Thyroid gland (tissue), 4 donors: Measurements from ENCODE around the gene THAP7.

Experiments used
- POLR2A ChIP-seq, 2 donors: fragments of 450-650 bp; IDR thresholded peaks; one replicate each; pipeline ENCODE4 v1.6.1; 2017; ENCODE audit warnings: antibody characterized with exemption in 2 of 2, mild to moderate bottlenecking in 2 of 2, moderate library complexity in 1 of 2
- TF ChIP-seq, protein P1 (sequence below), 6 experiments: fragments of 200-600 bp in 3 of 6; fragments of 450-650 bp in 3 of 6; sonication (generic) in 3 of 6; IDR thresholded peaks; one replicate each; pipeline ENCODE4 v1.5.1; 2016 to 2019; ENCODE audit warnings: antibody characterized with exemption in 6 of 6, mild to moderate bottlenecking in 2 of 6, inconsistent platforms in 1 of 6, moderate library complexity in 1 of 6

DNA sequence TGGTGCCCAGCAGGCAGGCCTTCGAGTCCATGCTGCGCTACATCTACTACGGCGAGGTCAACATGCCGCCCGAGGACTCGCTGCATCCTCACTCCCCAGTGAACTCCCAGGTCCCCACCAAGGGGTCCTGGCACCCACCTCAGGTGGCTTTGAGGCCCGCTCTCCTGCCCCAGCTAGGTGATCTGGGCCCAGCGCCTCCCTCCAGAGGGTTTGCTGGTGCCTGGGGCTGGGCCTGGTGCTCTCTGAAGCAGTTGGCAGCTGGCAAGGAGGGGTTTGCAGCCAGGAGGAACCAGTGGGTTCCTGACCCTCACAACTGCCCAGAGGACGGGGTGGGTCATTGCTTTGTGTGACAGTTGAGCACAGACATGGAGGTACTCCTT, 5.9 kb downstream of the THAP7 start:
- TF ChIP-seq, protein P1, sequence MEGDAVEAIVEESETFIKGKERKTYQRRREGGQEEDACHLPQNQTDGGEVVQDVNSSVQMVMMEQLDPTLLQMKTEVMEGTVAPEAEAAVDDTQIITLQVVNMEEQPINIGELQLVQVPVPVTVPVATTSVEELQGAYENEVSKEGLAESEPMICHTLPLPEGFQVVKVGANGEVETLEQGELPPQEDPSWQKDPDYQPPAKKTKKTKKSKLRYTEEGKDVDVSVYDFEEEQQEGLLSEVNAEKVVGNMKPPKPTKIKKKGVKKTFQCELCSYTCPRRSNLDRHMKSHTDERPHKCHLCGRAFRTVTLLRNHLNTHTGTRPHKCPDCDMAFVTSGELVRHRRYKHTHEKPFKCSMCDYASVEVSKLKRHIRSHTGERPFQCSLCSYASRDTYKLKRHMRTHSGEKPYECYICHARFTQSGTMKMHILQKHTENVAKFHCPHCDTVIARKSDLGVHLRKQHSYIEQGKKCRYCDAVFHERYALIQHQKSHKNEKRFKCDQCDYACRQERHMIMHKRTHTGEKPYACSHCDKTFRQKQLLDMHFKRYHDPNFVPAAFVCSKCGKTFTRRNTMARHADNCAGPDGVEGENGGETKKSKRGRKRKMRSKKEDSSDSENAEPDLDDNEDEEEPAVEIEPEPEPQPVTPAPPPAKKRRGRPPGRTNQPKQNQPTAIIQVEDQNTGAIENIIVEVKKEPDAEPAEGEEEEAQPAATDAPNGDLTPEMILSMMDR (IDR thresholded peaks at IDR 0.05), result no peak
- no peak for TF ChIP-seq POLR2A (IDR thresholded peaks at IDR 0.05)
